Measurements from ENCODE around the gene PKDREJ. TPM values are rescaled to one million over a fixed set of nuclear protein-coding genes. Genes with fewer than 3 reads are reported as not detected.
A peak's percentile ranks its signal among the peaks of the same experiment; 100 is the strongest.

Gene PKDREJ
- total RNA-seq, 1 donor from 2014 or later = not detected

- peak overlapping the region; percentile 81 for H3K4me3 ChIP-seq
- no peaks in the 10 kb centered on the region for H3K9me3 ChIP-seq
- TF ChIP-seq CTCF (IDR thresholded peaks at IDR 0.05) = no peak
- H3K36me3 ChIP-seq = no peaks in the 10 kb centered on the region
- ATAC-seq = no peak
- intact Hi-C loops (cut with DNase I) = no loop called here
- H3K27me3 ChIP-seq = no peaks in the 10 kb centered on the region
- peaks cover 16% of the 10 kb centered on the region for H3K4me1 ChIP-seq
- no peak for DNase-seq
- no peak overlapping the region for H3K27ac ChIP-seq
Measured at GRCh38 chr22:46251266-46251665, 11.9 kb downstream of the PKDREJ start.

- no peak for TF ChIP-seq CTCF (IDR thresholded peaks at IDR 0.05)
- H3K9me3 ChIP-seq = no peaks in the 10 kb centered on the region
- intact Hi-C loops (cut with DNase I) = no loop called here
- no peaks in the 10 kb centered on the region for H3K36me3 ChIP-seq
- peak overlapping the region; percentile 81 for H3K4me3 ChIP-seq
- peaks cover 16% of the 10 kb centered on the region for H3K4me1 ChIP-seq
- H3K27me3 ChIP-seq = no peaks in the 10 kb centered on the region
- ATAC-seq (peak; percentile 3), DNase-seq (no peak)
- H3K27ac ChIP-seq = peak overlapping the region; percentile 86
Measured at GRCh38 chr22:46250783-46251125, 12.4 kb downstream of the PKDREJ start.

GRCh38 chr22:46250035-46250782 is 12.9 kb downstream of the PKDREJ start, which contains the start of gene CDPF1:
Gene CDPF1, minus strand, starts transcription at chr22:46250293. Its CDS starts 2,009 bp downstream, at chr22:46248284.
- ATAC-seq (peak; percentile 98), DNase-seq (peak; percentile 96)
- no peaks in the 10 kb centered on the region for H3K9me3 ChIP-seq
- no peaks in the 10 kb centered on the region for H3K36me3 ChIP-seq
- intact Hi-C loops (cut with DNase I) = no loop called here
- no peaks in the 10 kb centered on the region for H3K27me3 ChIP-seq
- peak within 1 kb of the TSS; percentile 81 for H3K4me3 ChIP-seq
- peaks cover 16% of the 10 kb centered on the region for H3K4me1 ChIP-seq
- TF ChIP-seq CTCF (IDR thresholded peaks at IDR 0.05) = peak; percentile 7
- H3K27ac ChIP-seq = peak within 1 kb of the TSS; percentile 86

GRCh38 chr22:46247443-46247975 is 15.6 kb downstream of the PKDREJ start:
- ATAC-seq (no peak), DNase-seq (no peak)
- Histone ChIP-seq H3K27ac (no peak overlapping the region), H3K4me1 (peaks cover 16% of the 10 kb centered on the region), H3K9me3 (no peaks in the 10 kb centered on the region), H3K27me3 (no peaks in the 10 kb centered on the region), H3K4me3 (no peak overlapping the region), H3K36me3 (no peaks in the 10 kb centered on the region)
- TF ChIP-seq CTCF (IDR thresholded peaks at IDR 0.05) = no peak
- intact Hi-C loops (cut with DNase I) = no loop called here

GRCh38 chr22:46246178-46246577 is 17.0 kb downstream of the PKDREJ start:
- no peak for TF ChIP-seq CTCF (IDR thresholded peaks at IDR 0.05)
- Histone ChIP-seq H3K4me1 (peaks cover 10% of the 10 kb centered on the region), H3K27me3 (no peaks in the 10 kb centered on the region), H3K9me3 (no peaks in the 10 kb centered on the region), H3K36me3 (no peaks in the 10 kb centered on the region), H3K4me3 (no peak overlapping the region), H3K27ac (no peak overlapping the region)
- ATAC-seq (no peak), DNase-seq (no peak)
- intact Hi-C loops (cut with DNase I) = no loop called here
